Sigmoid colon (tissue), 7 donors: ENCODE results near the gene KRTAP25-1. TPM values are rescaled to one million over a fixed set of nuclear protein-coding genes. Genes with fewer than 3 reads are reported as not detected.

Experiments
- DNase-seq: peaks from one replicate; pipeline ENCODE4 v3.0.0-alpha.2; 2019
- H3K27ac ChIP-seq, 4 donors: fragments of 200-600 bp; sonication (generic); one replicate each; pipeline ENCODE4 v1.5.1; 2016 to 2019; ENCODE audit warnings: mild to moderate bottlenecking in 1 of 4
- H3K27me3 ChIP-seq, 3 donors: fragments of 200-600 bp; sonication (generic); one replicate each; pipeline ENCODE4 v1.5.1; 2019; ENCODE audit warnings: mild to moderate bottlenecking in 1 of 3
- H3K36me3 ChIP-seq, 4 donors: fragments of 200-600 bp; sonication (generic); one replicate each; pipeline ENCODE4 v1.5.1; 2016 to 2019
- H3K4me1 ChIP-seq, 4 donors: fragments of 200-600 bp; sonication (generic); one replicate each; pipeline ENCODE4 v1.5.1; 2017 to 2019
- H3K4me3 ChIP-seq, 4 donors: fragments of 200-600 bp; sonication (generic); one replicate each; pipeline ENCODE4 v1.5.1; 2017 to 2019; ENCODE audit warnings: mild to moderate bottlenecking in 2 of 4, moderate library complexity in 1 of 4
- H3K9me3 ChIP-seq, 4 donors: fragments of 200-600 bp in 3 of 4; sonication (generic) in 3 of 4; one replicate each; pipeline versions ENCODE4 v1.5.1 to v1.6.1; 2013 to 2019
- CTCF ChIP-seq, 4 experiments: fragments of 450-650 bp in 3 of 4; fragments of 200-600 bp in 1 of 4; IDR thresholded peaks; one replicate each; pipeline ENCODE4 v1.5.1; 2016 to 2019; ENCODE audit warnings: antibody characterized with exemption in 4 of 4, mild to moderate bottlenecking in 3 of 4, moderate library complexity in 2 of 4
- EP300 ChIP-seq, 4 donors: sonication (generic); formaldehyde crosslinking; IDR thresholded peaks; one replicate each; pipeline ENCODE4 v1.6.1; 2017; ENCODE audit warnings: antibody characterized with exemption in 4 of 4
- POLR2A ChIP-seq, 2 donors: fragments of 450-650 bp; IDR thresholded peaks; one replicate each; pipeline ENCODE4 v1.6.1; 2016; ENCODE audit warnings: antibody characterized with exemption in 2 of 2, mild to moderate bottlenecking in 2 of 2, moderate library complexity in 2 of 2
- POLR2AphosphoS5 ChIP-seq, 4 donors: sonication (generic); formaldehyde crosslinking; IDR thresholded peaks; one replicate each; pipeline ENCODE4 v1.6.1; 2017; ENCODE audit warnings: antibody characterized with exemption in 4 of 4
- WGBS, 2 donors: extraction: QIAGEN DNeasy Blood & Tissue Kit; methylation state at CpG; one replicate each; pipeline ENCODE4 v1.1.7; 2013; 5-methylcytosine and 5-hydroxymethylcytosine counted together
- intact Hi-C: fragments of 100-400 bp; cut with DNase I; formaldehyde crosslinking; loops from one replicate; pipeline ENCODE4 v1.15.1; 2023
- polyA plus RNA-seq, 3 donors: library from polyadenylated mRNA; stranded (reverse); fragments of 200-250 nt; gene quantifications; one replicate each; pipeline ENCODE4 v1.2.3, GENCODE V29; 2013
- total RNA-seq, 4 donors: library from RNA; depleted of rRNA; stranded (reverse); fragments of >200 nt; gene quantifications; one replicate each; pipeline ENCODE4 v1.1.0, GENCODE V29; 2016
- donor health status: healthy with polysubstance abuse.
- donor health status: Bipolar disorder and iron deficiency.
- donor health status: healthy.

The KRTAP25-1 gene
- total and polyA plus RNA-seq, 7 donors: not detected

- TF ChIP-seq EP300 (IDR thresholded peaks at IDR 0.05): no peak
- no peak for TF ChIP-seq CTCF (IDR thresholded peaks at IDR 0.05)
- no peak for TF ChIP-seq POLR2A (IDR thresholded peaks at IDR 0.05)
- no peak for TF ChIP-seq POLR2AphosphoS5 (IDR thresholded peaks at IDR 0.05)
- no peaks in the 10 kb centered on the region for H3K4me1 ChIP-seq
- H3K36me3 ChIP-seq: no peaks in the 10 kb centered on the region
- H3K27me3 ChIP-seq: no peaks in the 10 kb centered on the region
- no peak for DNase-seq
- 80 to 83% methylated on average over 5 of the region's 5 CpGs for WGBS, 2 donors
- no peak overlapping the region for H3K27ac ChIP-seq
- H3K4me3 ChIP-seq: no peak overlapping the region
- peaks cover 0 to 3% (median 0%) of the 10 kb centered on the region in 4 donors for H3K9me3 ChIP-seq
- intact Hi-C loops: no loop called here
Measured at GRCh38 chr21:30271156-30271555, 18.2 kb downstream of the KRTAP25-1 start.

GRCh38 chr21:30269803-30270530 is 19.3 kb downstream of the KRTAP25-1 start:
- H3K27me3 ChIP-seq: no peaks in the 10 kb centered on the region
- TF ChIP-seq POLR2AphosphoS5 (IDR thresholded peaks at IDR 0.05) (no peak), CTCF (IDR thresholded peaks at IDR 0.05) (no peak), POLR2A (IDR thresholded peaks at IDR 0.05) (no peak)
- no peaks in the 10 kb centered on the region for H3K36me3 ChIP-seq
- no peak overlapping the region for H3K27ac ChIP-seq
- H3K4me3 ChIP-seq: no peak overlapping the region
- H3K4me1 ChIP-seq: no peaks in the 10 kb centered on the region
- DNase-seq: no peak
- 14 to 43% methylated on average over 3 of the region's 3 CpGs for WGBS, 2 donors
- H3K9me3 ChIP-seq: peaks cover 0 to 3% (median 0%) of the 10 kb centered on the region in 4 donors
- intact Hi-C loops: no loop called here

- Histone ChIP-seq H3K9me3 (peaks cover 0 to 3% (median 0%) of the 10 kb centered on the region in 4 donors), H3K27me3 (no peaks in the 10 kb centered on the region), H3K4me1 (no peaks in the 10 kb centered on the region), H3K4me3 (no peak overlapping the region), H3K27ac (no peak overlapping the region), H3K36me3 (no peaks in the 10 kb centered on the region)
- 64 to 68% methylated on average over 5 of the region's 5 CpGs for WGBS, 2 donors
- TF ChIP-seq CTCF (IDR thresholded peaks at IDR 0.05) (no peak), POLR2A (IDR thresholded peaks at IDR 0.05) (no peak), POLR2AphosphoS5 (IDR thresholded peaks at IDR 0.05) (no peak), EP300 (IDR thresholded peaks at IDR 0.05) (no peak)
- DNase-seq: no peak
- intact Hi-C loops: no loop called here
Measured at GRCh38 chr21:30268608-30269197, 20.6 kb downstream of the KRTAP25-1 start.

- Histone ChIP-seq H3K36me3 (no peaks in the 10 kb centered on the region), H3K9me3 (no peaks in the 10 kb centered on the region), H3K4me1 (no peaks in the 10 kb centered on the region), H3K4me3 (no peak overlapping the region), H3K27ac (no peak overlapping the region), H3K27me3 (no peaks in the 10 kb centered on the region)
- TF ChIP-seq CTCF (IDR thresholded peaks at IDR 0.05) (no peak), POLR2AphosphoS5 (IDR thresholded peaks at IDR 0.05) (no peak), POLR2A (IDR thresholded peaks at IDR 0.05) (no peak), EP300 (IDR thresholded peaks at IDR 0.05) (no peak)
- intact Hi-C loops: no loop called here
- no peak for DNase-seq
- 70 to 72% methylated on average over 4 of the region's 4 CpGs for WGBS, 2 donors
Measured at GRCh38 chr21:30257773-30258172, 31.5 kb downstream of the KRTAP25-1 start.
